GM12801 (cell line): Measurements from ENCODE around the gene SRP68.

Experiments
- CTCF ChIP-seq: IDR thresholded peaks from one replicate; pipeline ENCODE4 v1.5.1; 2011; ENCODE audit warnings: control low read depth; ENCODE audit not compliant: insufficient read length; ENCODE audit errors: extremely low read depth

Gene SRP68

GRCh38 chr17:76106703-76107102 is 34.4 kb upstream of the SRP68 start:
- no peak for TF ChIP-seq CTCF

GRCh38 chr17:76104896-76105231 is 32.5 kb upstream of the SRP68 start:
- no peak for TF ChIP-seq CTCF

GRCh38 chr17:76104140-76104895 is 32.0 kb upstream of the SRP68 start:
- no peak for TF ChIP-seq CTCF

GRCh38 chr17:76103274-76104139 is 31.2 kb upstream of the SRP68 start, which contains the start of gene EXOC7:
TSS of gene EXOC7 (minus strand) at chr17:76103787. CDS start at chr17:76103692, 95 bp downstream.
- TF ChIP-seq CTCF = no peak

- no peak for TF ChIP-seq CTCF
Observed at GRCh38 chr17:76102944-76103273, 30.6 kb upstream of the SRP68 start.

GRCh38 chr17:76097716-76098295 is 25.5 kb upstream of the SRP68 start:
- no peak for TF ChIP-seq CTCF

GRCh38 chr17:76095943-76096342 is 23.6 kb upstream of the SRP68 start:
- TF ChIP-seq CTCF = no peak
